ENCODE measurements around the gene ZNF853.

DNA sequence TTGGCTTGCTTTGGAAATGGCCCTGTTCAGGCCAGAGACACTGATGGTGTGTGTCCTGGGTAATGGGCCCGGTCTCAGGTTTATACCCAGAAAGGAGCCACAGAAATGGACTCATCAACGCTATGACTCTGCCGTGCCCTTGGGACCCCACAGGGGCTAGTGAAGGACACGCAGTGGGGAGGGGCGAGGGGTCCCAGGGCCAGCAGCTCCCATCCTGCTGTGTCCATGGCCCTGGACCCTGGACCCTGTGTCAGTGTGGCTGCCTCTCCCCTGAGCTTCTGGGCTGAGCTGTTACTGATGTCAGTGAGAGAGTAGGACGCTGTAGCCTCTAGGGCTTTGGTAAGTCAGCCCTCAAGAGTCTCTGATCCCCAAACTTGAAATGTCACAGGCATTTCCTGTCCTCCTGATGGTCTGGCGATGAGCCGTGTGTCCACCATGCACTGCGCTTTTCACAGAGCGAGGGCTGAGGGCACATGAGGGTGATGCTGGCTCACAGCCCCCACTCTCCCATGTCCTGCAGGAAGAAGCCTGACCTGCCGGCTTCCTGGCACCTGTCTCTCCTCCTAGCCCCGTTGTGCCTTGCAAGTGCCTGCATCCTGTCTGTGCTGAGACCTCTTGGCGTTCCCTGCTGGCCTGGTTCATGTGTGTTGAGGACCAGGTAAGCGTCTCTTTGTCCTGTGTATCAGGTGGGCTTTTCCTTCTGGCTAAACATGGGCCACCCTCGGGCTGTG lies 26.1 kb downstream of the ZNF853 start:
- TF ChIP-seq CTCF (IDR thresholded peaks at IDR 0.05) (no peak), POLR2AphosphoS5 (IDR thresholded peaks at IDR 0.05; ENCODE audit: low read depth, low read length) (no peak), TCF7L2 (IDR thresholded peaks at IDR 0.05; ENCODE audit: low read depth, low read length) (no peak)
- TF ChIP-seq, protein P1, sequence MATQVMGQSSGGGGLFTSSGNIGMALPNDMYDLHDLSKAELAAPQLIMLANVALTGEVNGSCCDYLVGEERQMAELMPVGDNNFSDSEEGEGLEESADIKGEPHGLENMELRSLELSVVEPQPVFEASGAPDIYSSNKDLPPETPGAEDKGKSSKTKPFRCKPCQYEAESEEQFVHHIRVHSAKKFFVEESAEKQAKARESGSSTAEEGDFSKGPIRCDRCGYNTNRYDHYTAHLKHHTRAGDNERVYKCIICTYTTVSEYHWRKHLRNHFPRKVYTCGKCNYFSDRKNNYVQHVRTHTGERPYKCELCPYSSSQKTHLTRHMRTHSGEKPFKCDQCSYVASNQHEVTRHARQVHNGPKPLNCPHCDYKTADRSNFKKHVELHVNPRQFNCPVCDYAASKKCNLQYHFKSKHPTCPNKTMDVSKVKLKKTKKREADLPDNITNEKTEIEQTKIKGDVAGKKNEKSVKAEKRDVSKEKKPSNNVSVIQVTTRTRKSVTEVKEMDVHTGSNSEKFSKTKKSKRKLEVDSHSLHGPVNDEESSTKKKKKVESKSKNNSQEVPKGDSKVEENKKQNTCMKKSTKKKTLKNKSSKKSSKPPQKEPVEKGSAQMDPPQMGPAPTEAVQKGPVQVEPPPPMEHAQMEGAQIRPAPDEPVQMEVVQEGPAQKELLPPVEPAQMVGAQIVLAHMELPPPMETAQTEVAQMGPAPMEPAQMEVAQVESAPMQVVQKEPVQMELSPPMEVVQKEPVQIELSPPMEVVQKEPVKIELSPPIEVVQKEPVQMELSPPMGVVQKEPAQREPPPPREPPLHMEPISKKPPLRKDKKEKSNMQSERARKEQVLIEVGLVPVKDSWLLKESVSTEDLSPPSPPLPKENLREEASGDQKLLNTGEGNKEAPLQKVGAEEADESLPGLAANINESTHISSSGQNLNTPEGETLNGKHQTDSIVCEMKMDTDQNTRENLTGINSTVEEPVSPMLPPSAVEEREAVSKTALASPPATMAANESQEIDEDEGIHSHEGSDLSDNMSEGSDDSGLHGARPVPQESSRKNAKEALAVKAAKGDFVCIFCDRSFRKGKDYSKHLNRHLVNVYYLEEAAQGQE (IDR thresholded peaks at IDR 0.05; ENCODE audit: insufficient read depth in 1 of 2, low read depth in 2 of 2, low read length in 1 of 2): no peak
